Calu3 (cell line): ENCODE results near the gene SHISA6. TPM values are rescaled to one million over a fixed set of nuclear protein-coding genes. Genes with fewer than 3 reads are reported as not detected.

Source experiments
- BruUV-seq: library from RNA; stranded (reverse); fragments of 400-500 nt; replicated peaks from 2 replicates; lab custom pipeline; 2021; lab: Mats Ljungman, UMichigan
- CTCF ChIA-PET: fragments of 300-600 bp; sonication (Branson Sonifier 250); formaldehyde crosslinking; loops from one replicate; lab custom pipeline; 2022; ENCODE audit warnings: antibody characterized with exemption; lab: Charles Lee
- DNase-seq: peaks from one replicate; pipeline ENCODE4 v3.0.0; 2022
- H3K27ac Mint-ChIP-seq: one replicate; pipeline ENCODE4 v1.8.0; 2022; ENCODE audit warnings: mixed read lengths; ENCODE audit not compliant: unreplicated experiment
- H3K27me3 Mint-ChIP-seq: one replicate; pipeline ENCODE4 v1.8.0; 2022; ENCODE audit warnings: mixed read lengths; ENCODE audit not compliant: unreplicated experiment
- H3K36me3 Mint-ChIP-seq: one replicate; pipeline ENCODE4 v1.8.0; 2022; ENCODE audit warnings: mild to moderate bottlenecking, moderate library complexity, mixed read lengths; ENCODE audit not compliant: insufficient read depth, unreplicated experiment
- H3K4me1 Mint-ChIP-seq: one replicate; pipeline ENCODE4 v1.8.0; 2022; ENCODE audit warnings: mild to moderate bottlenecking, low read depth, mixed read lengths; ENCODE audit not compliant: unreplicated experiment
- H3K4me3 Mint-ChIP-seq: one replicate; pipeline ENCODE4 v1.8.0; 2022; ENCODE audit warnings: mild to moderate bottlenecking, low read depth, moderate library complexity, mixed read lengths; ENCODE audit not compliant: unreplicated experiment
- H3K9me3 Mint-ChIP-seq: one replicate; pipeline ENCODE4 v1.8.0; 2022; ENCODE audit warnings: low read depth, mixed read lengths; ENCODE audit not compliant: unreplicated experiment
- CTCF ChIP-seq: fragments of 200-600 bp; IDR thresholded peaks from one replicate; pipeline ENCODE4 v1.8.0; 2022; ENCODE audit warnings: antibody characterized with exemption; ENCODE audit not compliant: unreplicated experiment
- intact Hi-C: fragments of 100-400 bp; cut with micrococcal nuclease; formaldehyde crosslinking; loops from one replicate; pipeline ENCODE4 v1.10.0; 2022; ENCODE audit not compliant: unreplicated experiment
- total RNA-seq: library from RNA; stranded (reverse); gene quantifications from 2 replicates; pipeline ENCODE4 v1.2.3, GENCODE V29; 2022

Gene SHISA6
- total RNA-seq, 1 experiment from 2014 or later = not detected

GRCh38 chr17:11209906-11210305 is 31.1 kb upstream of the SHISA6 start:
- CTCF ChIA-PET = no interaction called here
- Mint-ChIP-seq H3K4me3 (no peak overlapping the region), H3K4me1 (no peaks in the 10 kb centered on the region), H3K36me3 (no peaks in the 10 kb centered on the region), H3K9me3 (peaks cover 8% of the 10 kb centered on the region), H3K27ac (no peak overlapping the region), H3K27me3 (no peaks in the 10 kb centered on the region)
- DNase-seq = no peak
- intact Hi-C loops = no loop called here
- no TSS peak for BruUV-seq
- TF ChIP-seq CTCF = no peak

GRCh38 chr17:11212792-11213191 is 28.2 kb upstream of the SHISA6 start:
- no peaks in the 10 kb centered on the region for H3K4me1 Mint-ChIP-seq
- H3K4me3 Mint-ChIP-seq = no peak overlapping the region
- no peak for DNase-seq
- TF ChIP-seq CTCF = no peak
- intact Hi-C loops = no loop called here
- no peaks in the 10 kb centered on the region for H3K36me3 Mint-ChIP-seq
- H3K9me3 Mint-ChIP-seq = peaks cover 6% of the 10 kb centered on the region
- H3K27ac Mint-ChIP-seq = no peak overlapping the region
- BruUV-seq = no TSS peak
- H3K27me3 Mint-ChIP-seq = no peaks in the 10 kb centered on the region
- CTCF ChIA-PET = no interaction called here

- BruUV-seq = no TSS peak
- DNase-seq = no peak
- H3K27me3 Mint-ChIP-seq = no peaks in the 10 kb centered on the region
- H3K4me1 Mint-ChIP-seq = no peaks in the 10 kb centered on the region
- H3K36me3 Mint-ChIP-seq = no peaks in the 10 kb centered on the region
- no peak for TF ChIP-seq CTCF
- intact Hi-C loops = no loop called here
- no peak overlapping the region for H3K27ac Mint-ChIP-seq
- CTCF ChIA-PET = interaction anchor here (0.5 kb wide), 1 partner anchor 566 kb away, joined by 6 read pairs; no protein-coding TSS in a partner anchor
- H3K4me3 Mint-ChIP-seq = no peak overlapping the region
- H3K9me3 Mint-ChIP-seq = no peaks in the 10 kb centered on the region
Measured at GRCh38 chr17:11216976-11217375, 24.0 kb upstream of the SHISA6 start.

GRCh38 chr17:11221196-11221595 is 19.8 kb upstream of the SHISA6 start:
- no peaks in the 10 kb centered on the region for H3K4me1 Mint-ChIP-seq
- no peak for DNase-seq
- H3K4me3 Mint-ChIP-seq = no peak overlapping the region
- no TSS peak for BruUV-seq
- CTCF ChIA-PET = no interaction called here
- H3K27me3 Mint-ChIP-seq = no peaks in the 10 kb centered on the region
- H3K27ac Mint-ChIP-seq = no peak overlapping the region
- peaks cover 7% of the 10 kb centered on the region for H3K9me3 Mint-ChIP-seq
- intact Hi-C loops = no loop called here
- TF ChIP-seq CTCF = no peak
- no peaks in the 10 kb centered on the region for H3K36me3 Mint-ChIP-seq
